Measurements from ENCODE around the gene CSH2. TPM values are rescaled to one million over a fixed set of nuclear protein-coding genes. Genes with fewer than 3 reads are reported as not detected.
A peak's percentile ranks its signal among the peaks of the same experiment; 100 is the strongest.
"Not testable (repeated sequence)": the region's sequence is repeated elsewhere in the genome, so short reads cannot be mapped to it uniquely, and the experiment has no call there.

Gene CSH2
- 0.70 TPM for polyA plus RNA-seq (ENCODE audit: insufficient read length)

GRCh38 chr17:63873577-63873976 is at the start of gene CSH2:
Gene CSH2 (minus strand): TSS chr17:63873677. CDS start chr17:63873614, 63 bp downstream.
- DNase-seq (ENCODE audit: low read depth): not testable (repeated sequence)

- not testable (repeated sequence) for DNase-seq (ENCODE audit: low read depth)
Observed at GRCh38 chr17:63922402-63922801, 48.9 kb upstream of the CSH2 start.

GRCh38 chr17:63920779-63921178 is 47.3 kb upstream of the CSH2 start:
- DNase-seq (ENCODE audit: low read depth): not testable (repeated sequence)

- DNase-seq (ENCODE audit: low read depth): not testable (repeated sequence)
Observed at GRCh38 chr17:63920050-63920449, 46.6 kb upstream of the CSH2 start.

GRCh38 chr17:63919311-63919723 is 45.8 kb upstream of the CSH2 start:
- DNase-seq (ENCODE audit: low read depth): peak; percentile 28

- DNase-seq (ENCODE audit: low read depth): not testable (repeated sequence)
Observed at GRCh38 chr17:63918789-63919305, 45.4 kb upstream of the CSH2 start, which contains the start of gene GH1. Gene GH1 (minus strand): TSS chr17:63918839. CDS start chr17:63918776, 63 bp downstream.

- no peak for DNase-seq (ENCODE audit: low read depth)
Observed at GRCh38 chr17:63918305-63918704, 44.8 kb upstream of the CSH2 start.

DNA sequence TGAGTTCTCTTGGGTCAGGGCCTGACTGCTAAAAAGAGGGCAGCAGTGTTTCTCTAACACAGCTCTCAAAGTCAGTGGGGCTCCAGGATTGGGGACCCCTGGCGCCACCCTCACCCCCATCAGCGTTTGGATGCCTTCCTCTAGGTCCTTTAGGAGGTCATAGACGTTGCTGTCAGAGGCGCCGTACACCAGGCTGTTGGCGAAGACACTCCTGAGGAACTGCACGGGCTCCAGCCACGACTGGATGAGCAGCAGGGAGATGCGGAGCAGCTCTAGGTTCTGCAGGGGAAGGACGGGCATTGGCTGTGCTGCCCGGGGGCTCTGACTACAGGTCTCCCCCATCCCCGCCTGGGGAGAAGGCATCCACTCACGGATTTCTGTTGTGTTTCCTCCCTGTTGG is 44.2 kb upstream of the CSH2 start:
- DNase-seq (ENCODE audit: low read depth): no peak

DNA sequence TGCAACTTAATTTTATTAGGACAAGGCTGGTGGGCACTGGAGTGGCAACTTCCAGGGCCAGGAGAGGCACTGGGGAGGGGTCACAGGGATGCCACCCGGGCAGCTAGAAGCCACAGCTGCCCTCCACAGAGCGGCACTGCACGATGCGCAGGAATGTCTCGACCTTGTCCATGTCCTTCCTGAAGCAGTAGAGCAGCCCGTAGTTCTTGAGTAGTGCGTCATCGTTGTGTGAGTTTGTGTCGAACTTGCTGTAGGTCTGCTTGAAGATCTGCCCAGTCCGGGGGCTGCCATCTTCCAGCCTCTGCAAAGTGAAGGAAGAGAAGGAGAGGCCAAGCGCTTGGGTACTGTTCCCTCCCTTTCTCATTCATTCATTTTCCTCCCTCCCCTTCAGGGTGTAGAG is 43.7 kb upstream of the CSH2 start:
- DNase-seq (ENCODE audit: low read depth): not testable (repeated sequence)

GRCh38 chr17:63916566-63917185 is 43.2 kb upstream of the CSH2 start:
- DNase-seq (ENCODE audit: low read depth): no peak

GRCh38 chr17:63915753-63916152 is 42.3 kb upstream of the CSH2 start:
- DNase-seq (ENCODE audit: low read depth): not testable (repeated sequence)

DNA sequence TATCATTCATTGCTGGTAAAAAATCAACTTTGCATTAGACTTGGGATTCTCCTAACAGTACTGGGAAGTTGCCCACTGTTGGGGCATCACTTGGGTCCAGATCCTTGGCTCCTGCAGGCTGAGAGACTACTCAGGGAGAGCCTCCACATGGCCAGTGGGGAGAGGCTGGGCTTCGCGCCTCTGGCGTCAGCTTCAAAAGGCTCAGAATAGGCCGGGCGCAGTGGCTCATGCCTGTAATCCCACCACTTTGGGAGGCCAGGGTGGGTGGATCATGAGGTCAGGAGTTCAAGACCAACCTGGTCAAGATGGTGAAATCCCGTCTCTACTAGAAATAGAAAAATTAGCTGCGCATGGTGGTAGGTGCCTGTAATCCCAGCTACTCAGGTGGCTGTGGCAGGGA is 41.0 kb upstream of the CSH2 start:
- DNase-seq (ENCODE audit: low read depth): no peak

DNA sequence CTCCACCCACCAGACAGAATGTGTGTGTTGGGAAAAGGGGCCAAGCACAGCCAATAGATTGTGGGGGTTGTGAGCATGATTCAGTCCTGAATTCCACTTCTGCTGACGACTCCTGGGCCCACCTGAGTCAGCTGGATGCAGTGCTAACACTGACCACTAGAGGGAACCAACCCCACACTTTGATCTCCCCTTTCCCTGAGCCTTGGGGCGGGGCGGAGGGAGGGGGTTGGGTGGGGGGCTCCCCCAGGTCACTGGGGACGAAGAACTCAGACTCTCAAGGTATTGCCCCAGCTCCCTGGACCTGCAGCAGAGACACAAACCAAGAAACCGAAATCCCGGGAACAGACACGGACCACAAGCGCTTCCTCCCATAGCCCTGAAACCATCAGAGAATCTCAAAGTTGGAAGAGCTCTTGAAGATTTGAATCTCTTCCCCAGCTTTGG is 38.2 kb upstream of the CSH2 start:
- no peak for DNase-seq (ENCODE audit: low read depth)

DNA sequence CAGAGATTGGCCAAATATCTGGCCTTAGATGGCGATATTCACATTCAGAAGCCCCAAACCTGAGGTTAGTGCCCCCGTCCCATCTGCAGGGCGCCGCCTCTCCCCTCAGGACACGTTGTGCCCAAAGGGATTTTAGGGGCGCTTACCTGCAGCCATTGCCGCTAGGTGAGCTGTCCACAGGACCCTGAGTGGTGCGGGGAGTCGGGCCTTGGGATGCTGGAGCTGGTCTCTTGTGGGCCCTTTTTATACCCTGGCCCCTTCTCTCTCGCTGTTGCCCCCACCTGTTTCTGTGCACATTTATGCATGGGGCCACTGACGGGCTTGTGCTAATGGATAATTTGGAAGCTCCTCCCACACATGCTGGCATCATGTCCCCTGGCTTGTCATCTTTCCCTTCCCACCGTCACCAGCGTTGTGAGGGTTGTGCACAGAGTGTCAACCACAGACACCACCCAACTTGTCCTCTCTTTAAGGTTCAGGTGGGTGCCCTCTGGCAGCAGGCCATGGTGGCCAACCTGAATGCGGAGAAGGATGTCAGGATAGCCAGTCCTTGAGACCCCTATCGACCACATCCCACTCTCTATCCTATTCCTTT is 37.7 kb upstream of the CSH2 start, which contains the start of gene CSHL1:
CSHL1 (minus strand) TSS at position 218 of the 595 bp plus-strand sequence; CDS start at position 156, 62 bp downstream.
- DNase-seq (ENCODE audit: low read depth): no peak

GRCh38 chr17:63910096-63910495 is 36.6 kb upstream of the CSH2 start:
- no peak for DNase-seq (ENCODE audit: low read depth)

GRCh38 chr17:63909586-63909985 is 36.1 kb upstream of the CSH2 start:
- DNase-seq (ENCODE audit: low read depth): not testable (repeated sequence)

DNA sequence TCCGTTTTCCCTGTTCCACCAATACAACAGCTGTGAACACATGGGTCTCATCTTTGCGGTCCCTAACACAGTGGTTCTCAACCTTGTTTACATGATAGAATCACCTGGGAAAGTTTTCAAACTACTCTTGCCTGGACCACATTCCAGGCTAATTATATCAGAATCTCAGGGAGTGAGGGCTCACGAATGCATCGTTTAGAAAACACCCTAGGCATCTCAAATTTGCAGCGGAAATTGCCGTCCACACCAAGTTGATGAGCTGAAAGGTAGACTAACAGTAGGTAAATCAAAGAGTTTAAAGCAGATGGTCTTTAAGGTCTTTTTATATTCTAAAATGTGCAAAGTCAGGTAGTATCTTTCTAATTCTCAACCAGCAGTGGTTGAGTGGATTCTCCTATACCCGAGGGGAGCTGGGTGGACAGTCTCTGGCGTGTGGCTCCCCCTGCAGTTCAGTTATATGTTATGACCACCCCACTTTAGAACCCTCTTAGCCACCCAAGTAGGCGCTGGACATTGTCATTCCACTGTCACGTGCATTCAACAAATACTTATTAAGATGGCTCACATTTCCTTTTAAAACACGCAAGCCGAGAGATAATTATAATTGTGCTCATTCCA is 33.8 kb upstream of the CSH2 start:
- not testable (repeated sequence) for DNase-seq (ENCODE audit: low read depth)

DNA sequence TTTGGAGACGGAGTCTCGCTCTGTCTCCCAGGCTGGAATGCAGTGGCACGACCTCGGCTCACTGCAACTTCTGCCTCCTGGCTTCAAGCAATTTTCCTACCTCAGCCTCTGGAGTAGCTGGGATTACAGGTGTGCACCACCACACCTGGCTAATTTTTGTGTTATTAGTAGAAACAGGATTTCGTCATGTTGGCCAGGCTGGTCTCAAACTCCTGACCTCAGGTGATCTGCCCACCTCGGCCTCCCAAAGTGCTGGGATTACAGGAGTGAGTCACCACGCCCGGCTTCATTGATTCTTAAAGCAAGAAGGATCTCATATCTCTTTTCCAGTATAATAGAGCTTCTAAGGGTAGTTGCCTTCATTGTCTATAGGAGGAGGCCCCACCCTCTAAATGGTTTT is 31.3 kb upstream of the CSH2 start:
- not testable (repeated sequence) for DNase-seq (ENCODE audit: low read depth)

DNA sequence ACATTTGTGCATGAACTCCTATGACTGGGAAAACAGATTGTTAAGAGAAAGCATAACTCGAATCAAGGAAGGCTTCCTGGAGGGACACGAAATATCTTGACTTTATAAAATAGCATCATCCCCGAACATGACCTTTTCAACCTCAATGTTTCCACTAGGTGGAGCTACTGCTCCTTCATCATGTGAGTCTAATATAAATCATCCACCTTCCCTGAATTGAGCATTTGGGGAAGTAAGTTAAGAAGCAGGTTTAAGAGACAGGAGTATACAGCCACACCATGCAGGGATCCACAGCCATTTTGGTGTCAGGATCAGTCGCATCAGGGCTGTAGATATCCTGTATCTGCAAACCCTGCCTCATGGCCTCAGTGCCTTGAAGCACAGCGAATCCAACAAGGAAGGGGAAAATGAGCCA is 30.3 kb upstream of the CSH2 start:
- DNase-seq (ENCODE audit: low read depth): not testable (repeated sequence)

GRCh38 chr17:63901971-63902370 is 28.5 kb upstream of the CSH2 start:
- not testable (repeated sequence) for DNase-seq (ENCODE audit: low read depth)

DNA sequence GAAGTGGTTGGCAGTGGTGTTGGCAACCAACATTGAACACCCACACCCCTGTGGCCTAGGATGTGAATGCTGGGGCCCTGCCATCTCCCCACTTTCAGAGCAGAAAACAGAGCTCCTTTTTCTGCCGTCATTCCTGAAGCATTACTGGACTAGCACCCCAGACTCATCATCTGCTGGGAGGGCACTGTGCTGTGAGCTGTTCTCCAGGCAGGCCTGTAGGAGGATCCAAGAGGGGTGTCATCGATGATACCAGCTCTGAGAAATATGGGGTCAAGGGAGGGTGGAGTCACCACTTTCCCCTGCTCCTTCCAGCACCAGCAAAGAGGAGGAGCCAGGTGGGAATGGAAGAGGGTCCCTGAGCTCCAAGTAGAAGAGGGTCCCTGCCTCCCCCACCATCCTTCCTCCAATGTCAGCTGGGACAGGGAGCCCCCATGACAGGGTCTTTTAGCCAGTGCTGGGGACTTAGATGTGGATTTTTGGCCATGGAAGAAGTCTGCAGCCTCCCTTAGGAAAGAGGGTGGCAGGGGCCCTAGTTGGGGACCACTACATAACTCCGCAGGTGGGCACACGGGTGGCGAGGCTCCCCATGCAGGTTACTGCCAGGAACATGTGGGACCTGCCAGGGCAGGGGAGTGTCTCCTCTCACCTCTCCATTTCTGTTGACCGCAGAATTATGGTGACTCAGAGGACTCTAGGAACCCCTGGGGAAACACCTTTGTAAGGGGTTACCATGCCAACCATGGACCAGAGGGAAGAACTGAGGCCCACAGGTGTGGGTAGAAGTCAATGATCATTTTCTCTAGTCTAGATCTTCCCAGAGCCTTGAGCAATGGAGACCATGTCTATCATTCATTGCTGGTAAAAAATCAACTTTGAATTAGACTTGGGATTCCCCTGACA is 25.7 kb upstream of the CSH2 start:
- not testable (repeated sequence) for DNase-seq (ENCODE audit: low read depth)
